Trophoblast cell (in vitro differentiated cells and primary cell): ENCODE results near the gene NLRC5.
A peak's percentile ranks its signal among the peaks of the same experiment; 100 is the strongest.

Source experiments
- DNase-seq, 2 donors: peaks; one replicate each; pipeline ENCODE4 v3.0.0-alpha.2; 2016
- H2AFZ ChIP-seq: 2 replicates; pipeline ENCODE4 v1.6.1; 2013; ENCODE audit warnings: low read length, moderate library complexity, mild to moderate bottlenecking; ENCODE audit not compliant: insufficient read depth, poor library complexity
- H2AK5ac ChIP-seq: 2 replicates; pipeline ENCODE4 v1.6.1; 2013; ENCODE audit warnings: mild to moderate bottlenecking, low read length
- H2BK120ac ChIP-seq: 2 replicates; pipeline ENCODE4 v1.6.1; 2013; ENCODE audit warnings: low read length, mild to moderate bottlenecking, moderate library complexity; ENCODE audit not compliant: insufficient read depth, poor library complexity
- H2BK12ac ChIP-seq: 2 replicates; pipeline ENCODE4 v1.6.1; 2013; ENCODE audit warnings: mild to moderate bottlenecking, low read length, moderate library complexity
- H2BK5ac ChIP-seq: 2 replicates; pipeline ENCODE4 v1.6.1; 2013; ENCODE audit warnings: low read length, low read depth, moderate library complexity, mild to moderate bottlenecking; ENCODE audit not compliant: poor library complexity
- H3K14ac ChIP-seq: 2 replicates; pipeline ENCODE4 v1.6.1; 2013; ENCODE audit warnings: mild to moderate bottlenecking, low read length
- H3K18ac ChIP-seq: 2 replicates; pipeline ENCODE4 v1.6.1; 2013; ENCODE audit warnings: mild to moderate bottlenecking, low read length
- H3K23ac ChIP-seq: 2 replicates; pipeline ENCODE4 v1.6.1; 2013; ENCODE audit warnings: low read length
- H3K27ac ChIP-seq: 2 replicates; pipeline ENCODE4 v1.5.1; 2013; ENCODE audit warnings: low read depth, mild to moderate bottlenecking, inconsistent platforms, low read length, moderate library complexity
- H3K27me3 ChIP-seq: 2 replicates; pipeline ENCODE4 v1.6.1; 2013; ENCODE audit warnings: inconsistent platforms, mild to moderate bottlenecking, low read length, moderate library complexity; ENCODE audit not compliant: insufficient read depth
- H3K36me3 ChIP-seq, 2 experiments: 1 replicate in 1 of 2; 2 replicates in 1 of 2; pipeline ENCODE4 v1.6.1; 2013; ENCODE audit warnings: low read length in 2 of 2, mild to moderate bottlenecking in 2 of 2, moderate library complexity in 1 of 2; ENCODE audit not compliant: insufficient read depth in 2 of 2, control insufficient read depth in 1 of 2
- H3K4ac ChIP-seq: 2 replicates; pipeline ENCODE4 v1.6.1; 2013; ENCODE audit warnings: low read depth, mild to moderate bottlenecking, low read length, moderate library complexity
- H3K4me1 ChIP-seq, 2 experiments: 1 replicate in 1 of 2; 2 replicates in 1 of 2; pipeline ENCODE4 v1.6.1; 2013; ENCODE audit warnings: low read length in 2 of 2, mild to moderate bottlenecking in 2 of 2, moderate library complexity in 1 of 2; ENCODE audit not compliant: insufficient read depth in 2 of 2, control insufficient read depth in 1 of 2
- H3K4me2 ChIP-seq: 2 replicates; pipeline ENCODE4 v1.6.1; 2013; ENCODE audit warnings: inconsistent platforms, mild to moderate bottlenecking, low read length, moderate library complexity
- H3K4me3 ChIP-seq: 2 replicates; pipeline ENCODE4 v1.5.1; 2013; ENCODE audit warnings: mild to moderate bottlenecking, low read depth, low read length, inconsistent platforms
- H3K79me1 ChIP-seq: one replicate; pipeline ENCODE4 v1.6.1; 2013; ENCODE audit warnings: low read length
- H3K79me2 ChIP-seq: 2 replicates; pipeline ENCODE4 v1.6.1; 2013; ENCODE audit warnings: low read length, mild to moderate bottlenecking; ENCODE audit not compliant: control insufficient read depth, insufficient read depth, poor library complexity
- H3K9ac ChIP-seq: 2 replicates; pipeline ENCODE4 v1.6.1; 2013; ENCODE audit warnings: mild to moderate bottlenecking, low read length
- H3K9me3 ChIP-seq: 2 replicates; pipeline ENCODE4 v1.6.1; 2013; ENCODE audit warnings: low read depth, mild to moderate bottlenecking, control low read depth, inconsistent platforms, low read length; ENCODE audit not compliant: insufficient read depth
- H4K12ac ChIP-seq: 2 replicates; pipeline ENCODE4 v1.6.1; 2013; ENCODE audit warnings: low read depth, mild to moderate bottlenecking, low read length, moderate library complexity
- H4K8ac ChIP-seq: 2 replicates; pipeline ENCODE4 v1.6.1; 2013; ENCODE audit warnings: low read depth, mild to moderate bottlenecking, low read length, moderate library complexity
- H4K91ac ChIP-seq: one replicate; pipeline ENCODE4 v1.6.1; 2013; ENCODE audit warnings: low read depth, mild to moderate bottlenecking, low read length, moderate library complexity
- WGBS: extraction: QIAGEN DNeasy Blood & Tissue Kit; methylation state at CpG from one replicate; pipeline ENCODE4 v1.1.7; 2013; ENCODE audit warnings: missing lambda C conversion rate; ENCODE audit not compliant: insufficient read length, insufficient coverage; ENCODE audit errors: extremely low coverage; 5-methylcytosine and 5-hydroxymethylcytosine counted together

NLRC5 gene

GRCh38 chr16:56993204-56993603 lies 3.8 kb downstream of the NLRC5 start:
- H3K27me3 ChIP-seq: peaks cover 29% of the 10 kb centered on the region
- peaks cover 3% of the 10 kb centered on the region for H3K9me3 ChIP-seq
- no peaks in the 10 kb centered on the region for H3K79me2 ChIP-seq
- no peak overlapping the region for H4K91ac ChIP-seq
- H3K4me2 ChIP-seq: no peak overlapping the region
- H2BK12ac ChIP-seq: no peak overlapping the region
- H3K4me3 ChIP-seq: no peak overlapping the region
- no peak overlapping the region for H2AK5ac ChIP-seq
- no peak overlapping the region for H2AFZ ChIP-seq
- H3K36me3 ChIP-seq: no peaks in the 10 kb centered on the region
- H3K9ac ChIP-seq: no peak overlapping the region
- H4K12ac ChIP-seq: no peak overlapping the region
- no peak overlapping the region for H2BK120ac ChIP-seq
- no peak overlapping the region for H2BK5ac ChIP-seq
- no peak overlapping the region for H3K18ac ChIP-seq
- DNase-seq: no peak
- WGBS: no CpG with 5 or more reads among the region's 2 CpGs
- H3K4ac ChIP-seq: no peak overlapping the region
- no peaks in the 10 kb centered on the region for H3K79me1 ChIP-seq
- no peak overlapping the region for H3K27ac ChIP-seq
- H3K14ac ChIP-seq: no peak overlapping the region
- peaks cover 2 to 6% of the 10 kb centered on the region in 2 experiments for H3K4me1 ChIP-seq
- H3K23ac ChIP-seq: no peak overlapping the region
- H4K8ac ChIP-seq: no peak overlapping the region

- H3K79me2 ChIP-seq: no peaks in the 10 kb centered on the region
- no peak overlapping the region for H2BK5ac ChIP-seq
- H3K79me1 ChIP-seq: no peaks in the 10 kb centered on the region
- H4K91ac ChIP-seq: no peak overlapping the region
- H3K36me3 ChIP-seq: no peaks in the 10 kb centered on the region
- no peak overlapping the region for H2BK12ac ChIP-seq
- no peak overlapping the region for H3K14ac ChIP-seq
- H3K9me3 ChIP-seq: no peaks in the 10 kb centered on the region
- no peak for DNase-seq
- WGBS: no CpG with 5 or more reads among the region's 5 CpGs
- no peak overlapping the region for H3K4me3 ChIP-seq
- H3K4me2 ChIP-seq: no peak overlapping the region
- no peak overlapping the region for H2BK120ac ChIP-seq
- H3K27me3 ChIP-seq: peaks cover 18% of the 10 kb centered on the region
- no peak overlapping the region for H3K18ac ChIP-seq
- no peak overlapping the region for H4K12ac ChIP-seq
- no peak overlapping the region for H3K27ac ChIP-seq
- H2AK5ac ChIP-seq: no peak overlapping the region
- no peak overlapping the region for H2AFZ ChIP-seq
- no peak overlapping the region for H3K23ac ChIP-seq
- no peak overlapping the region for H3K4ac ChIP-seq
- no peak overlapping the region for H4K8ac ChIP-seq
- H3K9ac ChIP-seq: no peak overlapping the region
- H3K4me1 ChIP-seq: peaks cover 0 to 3% of the 10 kb centered on the region in 2 experiments
These were observed 5.0 kb downstream of the NLRC5 start for GRCh38 chr16:56994311-56994710.

DNA sequence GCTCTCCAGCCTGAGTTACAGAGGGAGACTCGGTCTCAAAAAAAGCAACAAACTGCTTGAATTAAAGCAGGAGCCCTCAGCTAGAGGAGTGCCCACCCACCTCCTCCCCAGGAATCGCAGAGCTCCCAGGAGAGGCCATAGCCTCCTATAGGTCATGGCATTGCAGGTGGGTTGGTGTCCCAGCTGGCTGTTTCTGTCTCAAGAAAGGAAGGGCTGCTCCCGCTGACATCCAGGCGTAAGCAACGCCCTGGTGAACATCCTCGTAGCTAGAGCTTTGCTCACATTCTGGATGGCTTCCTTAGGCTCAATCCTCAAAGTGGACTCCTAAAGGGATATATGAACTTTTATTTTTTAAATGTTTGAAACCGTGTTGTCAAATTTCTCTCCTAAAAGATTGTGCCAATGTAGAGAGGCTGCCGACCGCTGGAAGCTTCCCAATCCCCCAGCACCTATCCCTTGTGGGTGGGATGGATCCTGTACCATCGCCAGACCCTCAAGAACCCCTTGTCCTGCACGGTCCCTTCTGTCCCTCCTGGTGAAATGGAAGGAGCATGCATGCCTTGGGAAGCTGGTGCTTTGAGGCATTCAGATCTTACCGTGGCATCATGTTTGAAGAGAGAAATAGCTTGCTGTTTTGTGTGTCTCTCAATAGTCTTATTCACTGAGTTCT lies 5.9 kb downstream of the NLRC5 start:
- Histone ChIP-seq H3K23ac (peak overlapping the region; percentile 38), H3K4ac (no peak overlapping the region), H3K27ac (no peak overlapping the region), H2AFZ (no peak overlapping the region), H3K27me3 (peaks cover 9% of the 10 kb centered on the region), H3K79me2 (no peaks in the 10 kb centered on the region), H2BK12ac (no peak overlapping the region), H3K18ac (no peak overlapping the region), H3K9me3 (no peaks in the 10 kb centered on the region), H4K8ac (no peak overlapping the region), H2BK120ac (no peak overlapping the region), H2BK5ac (no peak overlapping the region), H3K9ac (no peak overlapping the region), H3K36me3 (no peaks in the 10 kb centered on the region), H3K4me2 (no peak overlapping the region), H3K4me3 (no peak overlapping the region), H2AK5ac (no peak overlapping the region), H4K91ac (no peak overlapping the region), H3K4me1 (no peaks in the 10 kb centered on the region), H3K79me1 (no peaks in the 10 kb centered on the region), H3K14ac (no peak overlapping the region), H4K12ac (no peak overlapping the region)
- DNase-seq: no peak
- no CpG with 5 or more reads among the region's 12 CpGs for WGBS

DNA sequence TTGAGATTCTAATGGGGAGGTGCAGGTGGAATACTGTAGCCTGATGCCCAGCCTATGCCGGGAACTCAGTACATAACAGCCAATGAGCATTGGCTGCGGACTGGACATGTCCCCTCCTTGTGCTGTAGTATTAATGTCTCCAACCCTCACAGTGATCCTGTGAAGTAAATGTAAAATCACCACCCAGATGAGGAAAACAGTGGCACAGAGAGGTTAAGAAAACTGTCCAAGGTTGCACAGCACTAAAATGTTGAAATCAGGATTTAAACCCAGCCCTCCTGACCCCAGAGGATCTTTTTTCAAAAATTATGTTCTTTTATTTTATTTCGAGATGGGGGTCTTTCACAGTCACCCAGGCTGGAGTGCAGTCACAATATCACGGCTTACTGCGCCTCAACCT lies 7.9 kb downstream of the NLRC5 start:
- Histone ChIP-seq H3K23ac (no peak overlapping the region), H3K14ac (no peak overlapping the region), H4K8ac (no peak overlapping the region), H2BK5ac (no peak overlapping the region), H3K18ac (no peak overlapping the region), H2BK12ac (no peak overlapping the region), H3K9me3 (no peaks in the 10 kb centered on the region), H3K4me1 (no peaks in the 10 kb centered on the region), H3K4me2 (no peak overlapping the region), H3K79me2 (no peaks in the 10 kb centered on the region), H3K4ac (no peak overlapping the region), H4K12ac (no peak overlapping the region), H3K27ac (no peak overlapping the region), H3K4me3 (no peak overlapping the region), H2BK120ac (no peak overlapping the region), H2AFZ (no peak overlapping the region), H3K36me3 (no peaks in the 10 kb centered on the region), H3K9ac (no peak overlapping the region), H2AK5ac (no peak overlapping the region), H3K79me1 (no peaks in the 10 kb centered on the region), H3K27me3 (no peaks in the 10 kb centered on the region), H4K91ac (no peak overlapping the region)
- no peak for DNase-seq
- WGBS: no CpG with 5 or more reads among the region's 5 CpGs
